GM12864 (cell line): ENCODE results near the gene CDYL.

ENCODE experiments used
- DNase-seq: peaks from one replicate; pipeline ENCODE4 v3.0.0-alpha.2; 2011; ENCODE audit warnings: low read depth
- H3K4me3 ChIP-seq: 2 replicates; pipeline ENCODE4 v1.5.1; 2011; ENCODE audit warnings: mild to moderate bottlenecking, low read depth, low read length, control low read depth
- CTCF ChIP-seq: IDR thresholded peaks from 2 replicates; pipeline ENCODE4 v1.5.1; 2011; ENCODE audit warnings: low read depth, mild to moderate bottlenecking, moderate library complexity, low read length, control low read depth, inconsistent platforms; ENCODE audit errors: missing control alignments

The CDYL gene

GRCh38 chr6:4894049-4894448 lies 117.8 kb downstream of the CDYL start:
- TF ChIP-seq CTCF, result no peak
- no peak for DNase-seq
- H3K4me3 ChIP-seq, result no peak overlapping the region

- DNase-seq, result no peak
- no peak overlapping the region for H3K4me3 ChIP-seq
- no peak for TF ChIP-seq CTCF
Measured at GRCh38 chr6:4895971-4896370, 119.8 kb downstream of the CDYL start.

- no peak for TF ChIP-seq CTCF
- DNase-seq, result no peak
- no peak overlapping the region for H3K4me3 ChIP-seq
Measured at GRCh38 chr6:4896401-4896800, 120.2 kb downstream of the CDYL start.

- no peak overlapping the region for H3K4me3 ChIP-seq
- no peak for TF ChIP-seq CTCF
- DNase-seq, result no peak
Measured at GRCh38 chr6:4899249-4900034, 123.2 kb downstream of the CDYL start.

- DNase-seq, result peak; percentile 74
- no peak overlapping the region for H3K4me3 ChIP-seq
- TF ChIP-seq CTCF, result no peak
Measured at GRCh38 chr6:4901386-4902061, 125.3 kb downstream of the CDYL start.

- TF ChIP-seq CTCF, result no peak
- no peak overlapping the region for H3K4me3 ChIP-seq
Measured at GRCh38 chr6:4902363-4902762, 126.2 kb downstream of the CDYL start.

GRCh38 chr6:4903121-4903520 lies 126.9 kb downstream of the CDYL start:
- DNase-seq, result no peak
- H3K4me3 ChIP-seq, result no peak overlapping the region
- no peak for TF ChIP-seq CTCF

More at GRCh38 chr6:4902363-4902762, 126.2 kb downstream of the CDYL start:
- no peak for DNase-seq
